ENCODE results near the gene ADGRD2.
"Not testable (repeated sequence)": the region's sequence is repeated elsewhere in the genome, so short reads cannot be mapped to it uniquely, and the experiment has no call there.

The ADGRD2 gene

GRCh38 chr9:124450241-124450924 lies at the start of gene ADGRD2:
TSS of gene ADGRD2 (plus strand) at chr9:124450451. CDS start at chr9:124451667, 1,216 bp downstream.
- no peak for DNase-seq (ENCODE audit: low read depth)

- DNase-seq (ENCODE audit: low read depth): no peak
These were observed 47.0 kb upstream of the ADGRD2 start for GRCh38 chr9:124403246-124403645.

GRCh38 chr9:124409410-124409809 lies 40.8 kb upstream of the ADGRD2 start:
- no peak for DNase-seq (ENCODE audit: low read depth)

- no peak for DNase-seq (ENCODE audit: low read depth)
These were observed 39.8 kb upstream of the ADGRD2 start for GRCh38 chr9:124410321-124410913.

- no peak for DNase-seq (ENCODE audit: low read depth)
These were observed 38.6 kb upstream of the ADGRD2 start for GRCh38 chr9:124411514-124412227.

GRCh38 chr9:124412228-124412575 lies 38.0 kb upstream of the ADGRD2 start:
- DNase-seq (ENCODE audit: low read depth): no peak

GRCh38 chr9:124414612-124415011 lies 35.6 kb upstream of the ADGRD2 start:
- DNase-seq (ENCODE audit: low read depth): no peak

- DNase-seq (ENCODE audit: low read depth): peak; percentile 96
These were observed 35.0 kb upstream of the ADGRD2 start, which contains the start of gene PSMB7 for GRCh38 chr9:124415102-124415851. TSS of gene PSMB7 (minus strand) at chr9:124415442. CDS start at chr9:124415425, 17 bp downstream.

- DNase-seq (ENCODE audit: low read depth): no peak
These were observed 34.3 kb upstream of the ADGRD2 start for GRCh38 chr9:124415852-124416484.

- no peak for DNase-seq (ENCODE audit: low read depth)
These were observed 30.3 kb upstream of the ADGRD2 start for GRCh38 chr9:124419832-124420489.

- no peak for DNase-seq (ENCODE audit: low read depth)
These were observed 29.2 kb upstream of the ADGRD2 start for GRCh38 chr9:124420991-124421543.

- no peak for DNase-seq (ENCODE audit: low read depth)
These were observed 27.1 kb upstream of the ADGRD2 start for GRCh38 chr9:124423155-124423554.

- DNase-seq (ENCODE audit: low read depth): no peak
These were observed 26.7 kb upstream of the ADGRD2 start for GRCh38 chr9:124423591-124423990.

GRCh38 chr9:124425733-124426132 lies 24.5 kb upstream of the ADGRD2 start:
- DNase-seq (ENCODE audit: low read depth): not testable (repeated sequence)

GRCh38 chr9:124426361-124426760 lies 23.9 kb upstream of the ADGRD2 start:
- DNase-seq (ENCODE audit: low read depth): no peak

- DNase-seq (ENCODE audit: low read depth): no peak
These were observed 23.0 kb upstream of the ADGRD2 start for GRCh38 chr9:124427281-124427680.

- DNase-seq (ENCODE audit: low read depth): no peak
These were observed 21.3 kb upstream of the ADGRD2 start for GRCh38 chr9:124428751-124429529.

- DNase-seq (ENCODE audit: low read depth): no peak
These were observed 20.8 kb upstream of the ADGRD2 start for GRCh38 chr9:124429530-124429867.

- no peak for DNase-seq (ENCODE audit: low read depth)
These were observed 13.9 kb upstream of the ADGRD2 start for GRCh38 chr9:124436320-124436719.

- no peak for DNase-seq (ENCODE audit: low read depth)
These were observed 13.2 kb upstream of the ADGRD2 start for GRCh38 chr9:124437086-124437485.
